Activated CD8-positive, alpha-beta memory T cell treated with anti-CD3 and anti-CD28 coated beads, Interleukin-2, amount 50 U/mL, for 4 hours (primary cell): ENCODE results near the gene TMEM184B.
"Not testable (repeated sequence)": the region's sequence is repeated elsewhere in the genome, so short reads cannot be mapped to it uniquely, and the experiment has no call there.

Source experiments
- DNase-seq: peaks from one replicate; pipeline ENCODE4 v3.0.0-alpha.2; 2020

The TMEM184B gene

GRCh38 chr22:38247713-38248112 lies 25.1 kb downstream of the TMEM184B start:
- no peak for DNase-seq

- no peak for DNase-seq
Observed at GRCh38 chr22:38246692-38247091, 26.1 kb downstream of the TMEM184B start.

GRCh38 chr22:38246046-38246658 lies 26.7 kb downstream of the TMEM184B start:
- no peak for DNase-seq

DNA sequence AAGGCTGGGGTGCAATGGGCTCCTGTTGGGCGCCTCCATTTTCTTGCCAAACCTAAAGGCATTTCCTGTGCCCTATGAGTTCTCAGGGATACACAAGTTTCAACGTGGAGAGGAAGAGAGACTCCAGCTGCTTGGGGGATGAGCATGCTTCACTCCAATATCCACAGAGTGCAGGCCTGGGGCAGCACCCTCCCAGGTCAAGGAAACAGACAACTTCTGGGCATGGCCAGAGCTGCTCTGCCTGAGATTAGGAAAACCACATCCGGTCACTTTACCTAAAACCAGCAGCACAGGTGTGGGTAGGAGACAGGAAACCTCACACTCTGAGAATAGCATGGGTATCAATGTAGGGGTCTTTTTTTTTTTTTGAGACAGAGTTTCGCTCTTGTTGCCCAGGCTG lies 28.7 kb downstream of the TMEM184B start:
- DNase-seq, result no peak

DNA sequence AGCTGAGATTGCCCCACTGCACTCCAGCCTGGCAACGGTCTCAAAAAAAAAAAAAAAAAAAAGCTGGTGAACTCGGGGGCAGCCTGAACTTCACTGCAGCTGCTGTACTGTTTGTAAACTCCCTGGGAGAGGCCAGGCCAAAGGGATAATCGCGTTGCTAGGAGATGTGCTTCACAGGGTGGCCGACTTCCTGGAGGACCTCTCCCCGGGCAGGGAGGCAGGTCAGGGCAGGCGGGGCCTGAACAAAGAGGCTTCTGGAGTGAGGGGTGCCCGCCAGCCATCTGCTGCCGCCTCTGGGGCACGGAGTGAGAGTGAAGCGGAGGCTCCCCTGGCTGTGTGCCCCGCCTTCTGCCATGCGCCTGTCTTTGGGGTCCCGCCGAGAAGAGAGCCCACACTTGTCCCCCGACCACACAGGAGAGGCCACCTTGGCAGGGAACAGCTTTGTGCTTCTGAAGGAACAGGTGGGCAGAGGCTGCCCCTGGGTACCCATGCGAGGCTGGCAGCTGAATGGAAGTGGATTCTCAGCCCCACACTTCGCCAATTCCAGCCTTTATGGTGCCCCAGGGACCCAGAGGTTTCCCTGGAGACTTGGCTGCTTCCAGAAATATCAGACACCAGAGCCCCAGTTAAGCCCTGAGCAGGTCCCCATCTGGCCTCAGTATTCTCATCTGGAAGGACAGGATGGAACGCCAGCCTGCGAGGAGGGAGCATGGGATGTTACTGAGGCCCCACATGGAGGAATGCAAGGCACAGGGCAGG lies 29.6 kb downstream of the TMEM184B start:
- DNase-seq, result no peak

DNA sequence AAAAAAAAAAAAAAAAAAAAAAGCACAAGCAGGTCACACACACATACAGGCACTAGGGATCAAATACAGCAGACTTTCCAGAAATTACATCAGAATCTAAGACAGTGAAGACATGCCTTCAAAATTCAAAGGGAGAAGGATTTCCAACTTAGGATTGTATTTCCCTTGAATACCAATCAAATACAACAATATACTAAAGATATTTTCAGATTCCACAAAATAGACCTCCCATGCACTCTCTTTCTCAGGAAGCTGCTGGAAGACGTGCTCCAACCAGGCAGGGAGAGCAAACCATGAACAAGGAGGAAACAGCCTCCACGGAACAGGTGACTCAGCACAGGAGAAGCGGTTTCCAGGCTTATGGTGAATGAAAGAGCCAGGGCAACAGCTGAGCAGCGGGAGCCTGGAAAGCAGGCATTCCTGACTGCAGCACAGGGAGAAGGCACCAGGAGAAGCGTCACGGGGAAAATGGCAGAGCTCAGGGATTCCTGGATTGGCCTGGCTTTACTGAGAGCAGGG lies 32.0 kb downstream of the TMEM184B start:
- DNase-seq, result no peak

DNA sequence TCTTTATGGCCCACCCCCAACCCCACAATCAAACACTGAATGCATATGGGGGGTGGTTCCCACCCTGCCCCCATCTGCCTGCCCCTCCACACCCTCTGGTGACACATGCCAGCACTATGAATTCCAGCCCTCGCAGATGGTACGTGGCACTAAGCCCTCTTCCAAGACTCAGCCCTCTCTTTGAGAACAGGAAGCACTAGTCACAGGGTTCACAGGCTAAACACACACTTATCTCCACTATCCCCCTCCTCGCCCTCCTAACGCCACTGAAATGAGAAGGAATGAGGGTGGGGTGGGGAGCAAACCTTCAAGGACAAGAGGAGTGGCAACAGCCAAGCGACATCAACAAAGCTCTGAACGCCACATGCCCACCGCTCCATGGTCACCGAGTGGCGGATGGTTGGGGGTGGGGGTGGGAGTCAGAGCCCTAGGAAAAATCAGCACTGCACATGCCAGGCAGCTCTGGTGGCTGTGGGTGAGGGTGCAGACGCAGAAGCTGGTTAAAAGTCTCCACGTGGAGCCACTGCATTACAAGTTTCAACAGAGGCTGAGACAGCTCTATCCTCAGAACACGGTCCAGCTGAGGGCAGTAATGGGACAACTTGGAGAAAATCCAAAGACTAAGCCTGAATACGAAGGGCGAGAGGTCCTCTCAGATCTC lies 33.6 kb downstream of the TMEM184B start:
- DNase-seq, result no peak

- no peak for DNase-seq
Observed at GRCh38 chr22:38238519-38239071, 34.2 kb downstream of the TMEM184B start.

DNA sequence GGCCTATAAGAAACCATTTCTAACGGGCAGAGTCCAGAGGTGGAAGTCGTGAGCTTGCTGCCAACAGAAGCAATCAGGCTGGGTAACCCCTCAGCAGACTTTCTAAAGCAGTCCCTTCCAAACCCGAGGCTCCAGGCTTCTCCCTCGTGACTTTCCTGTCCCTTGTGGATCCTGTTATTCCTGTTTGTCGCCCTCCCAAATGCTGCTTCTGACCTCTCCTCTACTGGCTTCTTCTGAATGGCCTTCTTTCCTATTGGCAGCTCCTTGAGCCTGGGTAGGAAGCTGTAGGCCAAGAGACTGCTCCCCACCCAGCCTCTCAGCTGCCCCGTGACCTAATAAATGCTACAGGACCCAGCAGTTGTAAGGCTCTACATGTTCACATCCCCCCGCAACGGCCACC lies 36.0 kb downstream of the TMEM184B start:
- no peak for DNase-seq

DNA sequence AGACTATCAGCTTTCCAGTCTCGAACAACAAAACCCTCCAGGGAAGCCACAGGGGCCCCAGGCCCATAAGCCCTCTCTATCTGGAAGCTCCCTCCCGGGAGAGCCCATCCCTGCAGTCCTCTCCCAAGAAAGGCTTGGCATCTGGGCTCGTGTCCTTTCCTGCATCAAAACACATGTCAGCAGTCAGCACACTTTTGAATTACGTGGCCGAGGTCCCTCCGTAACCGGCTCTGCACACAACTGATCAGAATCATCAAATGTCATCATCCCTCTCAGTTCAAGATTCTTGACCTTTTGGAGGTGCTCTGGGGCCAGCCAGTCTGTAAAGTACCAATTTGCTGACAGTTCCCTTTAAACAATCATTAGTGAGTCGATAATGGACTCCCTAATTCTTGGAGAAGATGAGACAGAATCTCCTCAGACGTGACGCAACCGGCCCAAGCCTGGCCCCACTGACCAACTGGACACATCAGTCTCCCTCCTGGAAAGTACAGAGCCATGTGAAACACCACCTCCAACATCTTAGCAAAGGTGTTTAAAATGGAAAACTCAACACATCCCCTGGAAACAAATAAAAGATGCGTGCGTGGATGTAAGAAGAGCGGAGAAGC lies 37.5 kb downstream of the TMEM184B start:
- no peak for DNase-seq

DNA sequence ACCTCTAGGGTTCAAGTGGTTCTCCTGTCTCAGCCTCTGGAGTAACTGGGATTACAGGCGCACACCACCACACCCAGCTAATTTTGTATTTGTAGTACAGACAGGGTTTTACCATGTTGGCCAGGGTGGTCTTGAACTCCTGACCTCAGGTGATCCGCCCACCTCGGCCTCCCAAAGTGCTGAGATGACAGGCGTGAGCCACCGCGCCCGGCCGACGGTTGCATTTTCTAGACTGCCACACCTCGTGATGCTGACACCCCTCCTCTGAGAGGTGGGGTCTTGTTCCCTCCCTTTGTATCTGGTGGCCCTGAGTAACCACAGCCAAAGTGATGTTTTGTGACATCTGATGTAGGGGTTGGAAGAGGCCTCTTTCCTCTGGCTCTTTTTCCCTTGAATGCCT lies 39.0 kb downstream of the TMEM184B start:
- DNase-seq, result not testable (repeated sequence)

DNA sequence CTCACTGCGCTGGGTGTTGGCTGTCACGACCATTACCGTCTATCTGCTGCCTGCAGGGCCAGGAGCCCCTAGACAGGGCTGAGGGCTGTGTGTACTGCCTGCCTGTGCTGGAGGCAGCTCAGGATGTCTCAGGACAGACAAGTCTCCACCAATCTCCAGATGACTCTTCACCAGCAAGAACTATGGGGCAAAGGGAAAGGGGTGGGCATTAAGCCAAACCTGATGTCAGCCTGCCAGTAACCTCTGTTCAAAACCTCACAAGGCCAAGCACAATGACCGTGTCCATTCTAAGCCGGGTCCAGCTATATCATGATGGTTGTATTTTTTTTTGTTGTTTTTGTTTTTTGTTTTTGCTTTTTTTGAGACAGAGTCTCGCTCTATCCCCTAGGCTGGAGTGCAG lies 39.4 kb downstream of the TMEM184B start:
- DNase-seq, result no peak

GRCh38 chr22:38232196-38232595 lies 40.6 kb downstream of the TMEM184B start:
- DNase-seq, result no peak

- DNase-seq, result no peak
Observed at GRCh38 chr22:38230916-38231315, 41.9 kb downstream of the TMEM184B start.

DNA sequence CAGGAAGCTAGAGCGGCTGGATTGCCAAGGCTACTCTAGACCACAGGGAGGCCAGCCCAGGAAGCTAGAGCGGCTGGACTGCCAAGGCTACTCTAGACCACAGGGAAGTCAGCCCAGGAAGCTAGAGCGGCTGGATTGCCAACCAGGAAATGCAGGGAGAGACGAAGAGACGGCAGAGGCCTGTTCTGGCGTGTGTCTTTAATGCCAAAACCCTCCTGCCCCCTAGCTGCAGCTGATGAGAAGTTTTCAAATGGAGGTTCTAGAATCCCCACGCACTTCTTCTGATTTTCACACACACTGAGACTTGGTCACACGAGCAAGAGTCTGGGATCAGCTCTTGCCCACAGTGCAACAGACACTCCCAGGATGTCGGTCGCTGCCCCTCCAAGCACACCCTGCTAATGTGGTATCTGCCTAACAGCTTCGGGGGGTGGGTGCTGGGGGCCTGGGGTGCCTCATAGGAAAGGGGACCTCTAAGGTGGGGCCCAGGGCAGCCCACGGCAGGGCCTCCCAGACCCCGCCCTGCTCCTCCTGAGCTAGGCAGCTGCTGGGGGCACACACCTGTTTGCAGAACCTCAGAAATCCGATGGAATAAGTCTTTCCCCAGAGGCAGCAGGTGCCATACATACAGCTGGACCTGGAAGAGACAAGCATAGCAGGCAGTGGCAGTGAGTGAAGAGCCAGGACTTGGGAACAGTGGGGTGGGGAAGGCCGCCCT lies 42.5 kb downstream of the TMEM184B start:
- DNase-seq, result peak; percentile 45

- no peak for DNase-seq
Observed at GRCh38 chr22:38228873-38229740, 43.7 kb downstream of the TMEM184B start.

DNA sequence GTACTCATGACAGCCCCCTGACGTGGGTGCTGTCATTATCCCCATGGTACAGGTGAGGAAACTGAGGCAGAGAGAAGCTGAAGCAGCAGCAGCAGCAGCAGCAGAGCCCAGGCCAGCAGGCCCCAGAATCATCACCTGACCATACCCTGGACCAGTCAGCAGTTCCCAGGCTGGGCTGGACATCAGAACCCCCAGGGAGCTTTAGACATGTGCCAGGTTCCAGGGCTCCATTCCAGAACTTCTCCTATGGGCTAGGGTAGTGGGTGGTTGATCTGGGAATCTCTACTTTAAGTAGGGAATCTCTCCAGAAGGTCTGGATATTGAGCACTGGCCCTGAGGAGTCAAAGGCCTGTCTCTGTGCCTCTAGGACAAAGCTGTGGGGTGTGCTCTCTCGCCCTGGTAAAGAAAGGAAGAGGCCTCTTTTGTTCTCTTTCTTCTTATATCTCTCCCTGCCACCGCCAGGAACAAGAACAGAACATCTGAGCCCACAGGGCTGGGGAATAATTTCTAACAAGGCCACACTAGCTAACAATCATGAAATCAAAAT lies 44.4 kb downstream of the TMEM184B start:
- no peak for DNase-seq

- no peak for DNase-seq
Observed at GRCh38 chr22:38226853-38227649, 45.8 kb downstream of the TMEM184B start.

GRCh38 chr22:38223289-38223960 lies 49.4 kb downstream of the TMEM184B start:
- DNase-seq, result no peak

GRCh38 chr22:38222797-38223119 lies 50.1 kb downstream of the TMEM184B start:
- DNase-seq, result no peak
